Activated naive CD8-positive, alpha-beta T cell treated with anti-CD3 and anti-CD28 coated beads, Interleukin-2, amount 50 U/mL, for 16 hours (primary cell): ENCODE data around the gene TREH.

Experiments
- DNase-seq: peaks from one replicate; pipeline ENCODE4 v3.0.0-alpha.2; 2020; ENCODE audit warnings: low read depth, low spot score

The TREH gene

GRCh38 chr11:118629761-118630661, 49.4 kb downstream of the TREH start:
- DNase-seq: no peak

GRCh38 chr11:118628861-118629549, 50.4 kb downstream of the TREH start:
- DNase-seq: no peak

GRCh38 chr11:118628432-118628831, 51.0 kb downstream of the TREH start:
- no peak for DNase-seq

- no peak for DNase-seq
These were observed 51.4 kb downstream of the TREH start for GRCh38 chr11:118628031-118628430.

GRCh38 chr11:118627566-118627965, 51.9 kb downstream of the TREH start:
- DNase-seq: no peak

GRCh38 chr11:118625976-118626375, 53.5 kb downstream of the TREH start:
- no peak for DNase-seq

GRCh38 chr11:118625036-118625690, 54.3 kb downstream of the TREH start:
- no peak for DNase-seq

- no peak for DNase-seq
These were observed 56.2 kb downstream of the TREH start for GRCh38 chr11:118623269-118623655.

- DNase-seq: no peak
These were observed 56.8 kb downstream of the TREH start for GRCh38 chr11:118622376-118623268.

- no peak for DNase-seq
These were observed 57.6 kb downstream of the TREH start for GRCh38 chr11:118621784-118622375.

- no peak for DNase-seq
These were observed 58.2 kb downstream of the TREH start for GRCh38 chr11:118621071-118621783.

- DNase-seq: no peak
These were observed 58.9 kb downstream of the TREH start for GRCh38 chr11:118620529-118621070.

GRCh38 chr11:118619444-118620197, 59.8 kb downstream of the TREH start:
- no peak for DNase-seq

GRCh38 chr11:118618991-118619375, 60.5 kb downstream of the TREH start:
- DNase-seq: no peak

GRCh38 chr11:118618115-118618990, 61.1 kb downstream of the TREH start:
- DNase-seq: no peak

- DNase-seq: no peak
These were observed 63.5 kb downstream of the TREH start for GRCh38 chr11:118615976-118616371.

GRCh38 chr11:118615282-118615975, 64.0 kb downstream of the TREH start:
- no peak for DNase-seq

GRCh38 chr11:118614511-118614910, 64.9 kb downstream of the TREH start:
- DNase-seq: no peak
